IPS-18c (cell line): ENCODE results near the gene BZW1.
A peak's percentile ranks its signal among the peaks of the same experiment; 100 is the strongest.
"Not testable (repeated sequence)": the region's sequence is repeated elsewhere in the genome, so short reads cannot be mapped to it uniquely, and the experiment has no call there.

Experiments
- H3K4me3 ChIP-seq: 2 replicates; pipeline ENCODE4 v1.7.0; 2013; ENCODE audit warnings: low read depth, mild to moderate bottlenecking, low read length, moderate library complexity; ENCODE audit not compliant: insufficient read depth
- H3K9me3 ChIP-seq: one replicate; pipeline ENCODE4 v1.6.1; 2013; ENCODE audit warnings: mild to moderate bottlenecking, low read length, moderate library complexity; ENCODE audit not compliant: control insufficient read depth, insufficient read depth

The BZW1 gene

DNA sequence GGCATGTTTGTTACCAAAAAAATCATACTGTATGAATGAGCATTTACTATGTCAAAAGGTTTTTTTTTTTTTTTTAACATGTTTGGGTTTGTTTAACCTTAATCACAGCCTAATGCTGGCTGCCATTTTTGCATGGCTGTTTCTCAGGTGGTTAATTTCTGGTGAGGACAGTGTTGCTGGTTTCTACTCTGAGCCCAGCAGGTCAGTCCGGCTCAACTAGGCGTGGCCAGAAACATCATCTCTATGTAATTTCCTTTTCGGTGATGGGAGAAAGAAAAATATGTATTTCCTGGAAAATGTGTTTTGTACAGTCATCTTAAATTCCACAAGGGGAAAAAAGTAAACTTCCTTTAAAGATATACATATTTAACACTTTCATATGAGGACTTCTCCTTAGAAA is 24.9 kb upstream of the BZW1 start:
- no peak overlapping the region for H3K4me3 ChIP-seq
- no peaks in the 10 kb centered on the region for H3K9me3 ChIP-seq

DNA sequence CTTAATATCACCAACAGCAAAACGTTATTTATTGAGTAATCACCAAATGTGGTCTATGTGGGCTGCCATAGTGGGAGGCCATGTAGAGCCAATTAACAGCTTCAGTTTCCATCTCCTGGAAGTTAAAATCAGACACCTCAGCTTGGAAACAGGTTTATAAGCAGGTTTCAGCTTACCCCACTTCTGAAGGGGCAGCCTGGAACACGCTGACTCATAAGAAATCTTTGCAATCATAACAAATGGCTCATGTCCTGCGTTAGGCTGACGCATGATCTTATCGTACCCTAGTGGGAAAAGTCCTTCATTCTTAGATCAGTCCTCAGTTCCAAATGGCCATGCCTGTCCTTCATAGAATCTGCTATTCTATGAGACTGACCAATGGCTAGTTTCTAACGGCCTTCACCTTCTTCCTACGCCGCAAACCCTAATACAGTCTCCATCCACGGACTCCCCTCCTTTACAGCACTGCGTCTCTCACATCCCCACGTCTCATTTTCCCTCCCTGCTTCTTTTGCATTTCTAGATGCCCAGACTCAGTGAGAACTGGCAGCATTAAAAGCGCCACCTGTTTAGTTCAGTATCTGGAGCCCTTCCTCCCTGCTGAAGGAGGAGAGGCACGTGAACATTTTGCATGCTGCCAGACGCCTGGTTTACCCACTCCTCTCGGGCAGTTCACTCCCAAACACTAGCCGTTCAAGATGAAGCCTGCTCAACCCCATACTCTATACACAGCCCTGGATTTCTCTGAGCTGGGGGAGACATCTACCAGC is 24.2 kb upstream of the BZW1 start:
- Histone ChIP-seq H3K9me3 (no peaks in the 10 kb centered on the region), H3K4me3 (no peak overlapping the region)

DNA sequence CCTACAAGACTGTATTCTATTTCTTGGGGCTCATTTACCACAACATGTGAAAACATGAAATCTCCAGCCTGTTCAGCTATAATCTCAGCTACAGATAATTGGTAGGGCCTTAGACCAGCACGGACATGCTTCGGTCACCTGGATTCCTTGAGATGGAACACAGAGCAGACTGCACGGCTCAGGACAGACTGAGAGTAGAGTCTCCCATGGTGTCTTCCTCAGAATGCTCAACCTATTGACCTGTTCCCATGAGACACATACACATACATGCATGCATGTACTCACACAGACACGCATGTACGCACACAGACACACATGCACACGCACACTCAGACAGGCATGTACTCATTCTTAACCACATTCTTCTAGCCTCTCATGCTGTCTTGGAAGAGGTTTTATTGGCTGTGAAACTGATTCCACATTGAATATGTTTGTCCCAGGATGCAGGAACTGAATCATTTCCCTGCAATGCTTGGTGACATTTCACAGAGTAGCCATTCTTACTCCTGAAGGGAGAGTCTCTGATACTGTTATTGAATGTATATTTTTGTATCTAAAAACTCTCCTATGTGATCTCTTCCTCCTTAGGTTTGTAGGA is 23.5 kb upstream of the BZW1 start:
- no peak overlapping the region for H3K4me3 ChIP-seq

DNA sequence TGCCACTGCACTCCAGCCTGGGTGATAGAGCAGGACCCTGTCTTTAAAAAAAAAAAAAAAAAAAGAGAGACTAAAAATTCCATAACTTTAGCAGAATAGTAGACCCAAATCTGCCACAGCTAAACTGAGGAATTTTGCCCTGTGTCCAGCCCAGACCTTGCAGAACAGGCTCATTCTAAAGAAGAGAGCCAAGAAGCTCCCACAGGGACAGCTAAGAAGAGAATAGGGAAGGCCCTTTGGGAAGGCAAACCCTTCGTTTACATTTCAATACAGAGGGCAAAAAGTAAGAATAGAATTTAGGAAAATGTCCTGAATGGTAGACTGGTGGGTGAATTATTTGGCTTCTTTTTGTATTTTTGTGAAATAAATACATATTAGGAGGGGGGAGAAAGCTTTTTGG is 21.5 kb upstream of the BZW1 start:
- no peaks in the 10 kb centered on the region for H3K9me3 ChIP-seq
- no peak overlapping the region for H3K4me3 ChIP-seq

More for the DNA sequence above, 23.5 kb upstream of the BZW1 start:
- no peaks in the 10 kb centered on the region for H3K9me3 ChIP-seq

DNA sequence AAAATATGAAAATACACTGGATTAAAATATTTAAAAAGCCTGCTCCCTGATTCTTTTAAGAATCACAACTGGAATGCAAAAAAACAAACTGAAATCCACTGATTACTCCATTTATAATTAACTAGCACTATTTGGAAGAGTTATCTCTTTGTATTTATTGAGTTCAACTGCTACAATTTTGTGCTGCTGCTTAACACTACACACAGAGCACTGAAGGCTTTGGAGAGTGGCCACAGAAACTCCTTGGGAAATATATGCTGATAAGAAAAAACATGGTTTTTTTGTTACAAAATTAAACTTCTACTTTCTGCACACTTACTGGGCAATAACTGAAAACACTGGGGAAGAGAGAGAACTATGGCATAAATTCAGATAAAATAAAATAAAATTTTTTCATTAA is 19.8 kb upstream of the BZW1 start:
- Histone ChIP-seq H3K4me3 (no peak overlapping the region), H3K9me3 (no peaks in the 10 kb centered on the region)

DNA sequence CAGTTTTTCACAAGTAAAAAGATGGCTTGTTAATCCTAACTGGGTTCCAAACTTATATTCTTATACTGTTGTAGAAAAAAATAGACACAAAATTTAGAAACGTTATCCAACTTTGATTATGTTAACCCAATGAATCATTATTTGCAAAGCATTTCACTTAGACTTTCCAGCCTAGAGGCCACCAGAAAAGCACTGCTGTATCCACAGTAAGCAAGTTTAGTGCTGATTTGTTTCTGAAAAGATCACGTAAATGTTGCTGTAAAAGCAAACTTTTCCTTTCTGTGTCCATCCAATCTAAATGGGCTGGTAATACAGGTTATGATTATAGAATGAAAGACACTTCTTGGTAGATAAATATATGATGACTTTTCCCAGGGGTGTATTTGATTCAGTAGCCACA is 17.6 kb upstream of the BZW1 start:
- H3K4me3 ChIP-seq = no peak overlapping the region
- no peaks in the 10 kb centered on the region for H3K9me3 ChIP-seq

- no peak overlapping the region for H3K4me3 ChIP-seq
- H3K9me3 ChIP-seq = no peaks in the 10 kb centered on the region
These were observed 16.7 kb upstream of the BZW1 start for GRCh38 chr2:200795028-200795440.

GRCh38 chr2:200796561-200796960 is 15.1 kb upstream of the BZW1 start:
- H3K9me3 ChIP-seq = no peaks in the 10 kb centered on the region
- no peak overlapping the region for H3K4me3 ChIP-seq

- Histone ChIP-seq H3K9me3 (no peaks in the 10 kb centered on the region), H3K4me3 (no peak overlapping the region)
These were observed 14.4 kb upstream of the BZW1 start for GRCh38 chr2:200797242-200797770.

DNA sequence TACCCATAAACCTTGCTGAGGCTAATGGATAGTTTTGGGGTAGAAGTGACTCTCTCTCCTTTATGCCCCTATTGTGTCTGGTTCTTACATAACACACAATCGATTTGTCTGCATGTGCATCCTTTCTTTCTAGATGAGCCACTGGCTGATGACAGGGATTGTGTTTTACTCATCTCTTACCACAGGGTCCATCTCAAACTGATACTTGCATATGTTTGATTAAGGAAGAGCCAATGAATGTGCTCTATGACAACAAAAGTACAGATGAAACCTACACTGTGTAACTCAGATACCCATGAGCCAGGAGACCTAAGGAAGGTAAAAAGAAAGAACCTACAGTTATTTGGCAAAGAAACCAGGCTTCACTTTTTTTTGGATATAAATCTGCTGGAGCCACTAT is 13.2 kb upstream of the BZW1 start:
- H3K9me3 ChIP-seq = no peaks in the 10 kb centered on the region

GRCh38 chr2:200800458-200800857 is 11.3 kb upstream of the BZW1 start:
- Histone ChIP-seq H3K4me3 (no peak overlapping the region), H3K9me3 (no peaks in the 10 kb centered on the region)

More for the DNA sequence above, 13.2 kb upstream of the BZW1 start:
- no peak overlapping the region for H3K4me3 ChIP-seq

- not testable (repeated sequence) for H3K9me3 ChIP-seq, H3K4me3 ChIP-seq
These were observed 10.3 kb upstream of the BZW1 start for GRCh38 chr2:200801431-200801830.

DNA sequence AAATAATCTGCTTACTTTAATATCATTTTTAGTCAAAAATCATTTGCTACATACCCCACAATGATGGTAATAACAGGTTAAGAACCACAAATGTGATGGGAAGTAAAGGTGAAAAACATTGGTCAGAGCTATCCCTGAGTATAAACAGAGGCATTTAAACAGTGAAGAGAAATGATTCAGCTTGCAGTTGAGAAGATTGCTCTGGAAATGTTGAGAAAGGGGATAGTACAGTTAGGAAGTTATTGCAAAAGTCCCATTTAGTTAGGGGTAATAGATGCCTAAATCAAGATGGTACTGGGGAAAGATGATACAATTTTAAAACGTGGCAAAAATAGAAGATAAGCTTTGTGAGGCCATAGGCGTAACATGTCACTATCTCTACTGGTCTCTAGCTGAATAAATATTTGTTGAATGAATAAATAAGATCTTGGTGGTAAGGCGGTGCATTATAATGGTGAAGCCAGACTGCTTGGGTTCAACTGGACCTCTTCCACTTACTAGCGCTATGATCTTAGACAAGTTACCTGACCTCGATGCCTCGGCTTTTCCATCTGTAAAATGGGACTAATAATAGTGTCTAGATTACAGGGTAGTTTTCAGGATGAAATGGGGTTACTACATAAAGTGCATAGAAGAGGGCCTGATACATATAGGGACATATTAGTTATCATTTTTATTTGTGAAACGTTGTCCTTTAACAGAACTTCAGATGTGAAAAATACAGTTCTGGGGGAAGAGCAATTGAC is 2.0 kb upstream of the BZW1 start:
- H3K4me3 ChIP-seq = no peak overlapping the region
- no peaks in the 10 kb centered on the region for H3K9me3 ChIP-seq

DNA sequence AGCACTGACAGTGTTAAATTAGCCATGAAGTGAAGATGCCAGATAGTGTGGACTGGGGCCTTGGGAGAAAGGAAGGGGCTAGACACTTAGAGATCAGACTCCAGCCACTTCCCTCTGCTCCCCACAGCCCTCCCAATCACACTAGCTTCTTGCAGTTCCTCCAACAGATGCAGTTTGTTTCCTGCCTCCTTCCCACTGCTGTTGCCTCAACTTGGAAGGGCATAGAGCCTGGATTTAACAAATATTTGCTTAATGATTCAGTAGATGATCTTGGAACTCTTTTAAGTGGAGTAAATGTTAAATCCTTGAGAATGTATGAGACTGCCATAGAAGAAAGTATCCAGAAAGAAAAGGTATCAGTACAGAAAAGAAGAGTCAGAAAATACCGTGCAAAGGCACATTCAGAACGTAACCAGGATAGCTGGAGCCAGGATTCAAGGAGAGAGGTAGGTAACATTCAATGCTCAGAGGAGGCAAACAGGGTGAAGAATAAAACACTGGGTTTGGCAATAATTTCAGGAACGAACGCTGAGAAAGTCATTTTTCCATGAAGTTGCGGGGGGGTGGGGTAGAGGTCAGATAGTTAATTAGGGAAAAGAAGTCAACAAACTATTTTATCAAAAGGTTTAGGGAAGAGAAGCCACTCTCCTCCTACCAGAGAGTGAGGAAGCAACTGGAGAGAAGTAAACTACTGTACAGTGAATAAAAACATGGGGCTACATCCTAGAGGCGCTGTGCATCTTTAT is 1.3 kb upstream of the BZW1 start:
- Histone ChIP-seq H3K4me3 (peak overlapping the region; percentile 55; the same call in 1 of the 2 replicates), H3K9me3 (no peaks in the 10 kb centered on the region)

DNA sequence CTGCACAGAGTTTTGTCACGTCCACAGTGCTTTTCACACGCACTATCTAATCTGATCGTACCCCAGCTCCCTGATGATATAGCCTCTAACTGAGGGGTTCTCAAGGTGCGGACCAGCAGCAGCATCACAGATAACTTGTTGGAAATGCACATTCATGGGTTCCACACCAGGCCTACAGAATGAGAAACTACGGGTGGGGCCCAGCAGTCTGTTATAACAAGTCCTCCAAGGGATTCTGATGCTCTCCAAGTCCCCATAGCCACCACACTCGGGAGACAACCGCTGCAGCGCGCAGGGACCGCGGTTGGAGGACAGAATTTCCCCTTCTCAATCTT is 745 bp upstream of the BZW1 start:
- Histone ChIP-seq H3K4me3 (peak overlapping the region; percentile 55; the same call in 1 of the 2 replicates), H3K9me3 (no peaks in the 10 kb centered on the region)

- Histone ChIP-seq H3K4me3 (peak overlapping the region; percentile 90), H3K9me3 (no peaks in the 10 kb centered on the region)
These were observed 662 bp downstream of the BZW1 start for GRCh38 chr2:200812122-200813022.
